ENCODE data around the gene RBBP8NL.

GRCh38 chr20:62361799-62362589 is 65.3 kb downstream of the RBBP8NL start:
- TF ChIP-seq CTCF (conservative IDR thresholded peaks at IDR 0.05; ENCODE audit: low read length): no peak
- no peak for TF ChIP-seq EZH2phosphoT487 (IDR thresholded peaks at IDR 0.05; ENCODE audit: borderline replicate concordance)
